Measurements from ENCODE around the gene CSPG4.
"Not testable (repeated sequence)": the region's sequence is repeated elsewhere in the genome, so short reads cannot be mapped to it uniquely, and the experiment has no call there.

CSPG4 gene

DNA sequence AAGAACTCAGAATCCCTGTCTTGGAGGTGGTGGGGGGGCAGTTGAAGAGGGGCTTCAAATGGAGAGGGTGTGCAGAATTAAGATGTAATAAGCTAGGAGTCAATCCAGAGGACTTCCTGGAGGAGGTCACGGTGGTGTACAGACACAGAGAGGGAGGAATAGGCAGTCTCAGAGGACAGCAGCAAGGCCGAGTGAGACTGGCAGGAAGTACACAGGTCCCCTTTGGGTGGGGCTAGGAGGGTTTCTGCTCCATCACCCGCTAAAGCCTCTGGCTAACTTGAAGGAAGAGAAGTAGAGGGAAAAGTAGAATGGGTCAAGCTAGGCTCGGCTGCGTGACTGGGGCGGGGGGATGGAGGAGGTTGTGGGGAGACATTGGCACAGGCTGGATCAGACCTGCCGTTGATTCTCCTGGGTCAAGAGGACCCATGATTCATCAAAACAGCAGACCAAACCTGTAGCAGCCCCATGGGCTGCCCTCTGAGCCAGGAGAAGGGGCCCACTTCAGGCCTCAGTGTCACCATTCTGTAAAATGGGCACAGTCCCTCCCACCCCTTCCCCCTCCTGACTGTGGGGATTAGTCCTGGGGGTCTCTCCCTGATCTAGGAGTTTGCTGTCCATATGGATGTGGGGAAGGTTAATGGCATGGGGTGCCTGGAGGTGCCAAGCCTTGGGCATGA lies 16.9 kb downstream of the CSPG4 start:
- no peak overlapping the region for H3K4me3 Mint-ChIP-seq
- no peaks in the 10 kb centered on the region for H3K9me3 Mint-ChIP-seq
- peak overlapping the region; percentile 47 for H3K27ac Mint-ChIP-seq
- peaks cover 14% of the 10 kb centered on the region for H3K27me3 Mint-ChIP-seq (ENCODE audit: low read depth)
- peaks cover 20% of the 10 kb centered on the region for H3K4me1 Mint-ChIP-seq (ENCODE audit: low read depth)
- H3K36me3 Mint-ChIP-seq (ENCODE audit: low read depth) = peaks cover 2% of the 10 kb centered on the region

DNA sequence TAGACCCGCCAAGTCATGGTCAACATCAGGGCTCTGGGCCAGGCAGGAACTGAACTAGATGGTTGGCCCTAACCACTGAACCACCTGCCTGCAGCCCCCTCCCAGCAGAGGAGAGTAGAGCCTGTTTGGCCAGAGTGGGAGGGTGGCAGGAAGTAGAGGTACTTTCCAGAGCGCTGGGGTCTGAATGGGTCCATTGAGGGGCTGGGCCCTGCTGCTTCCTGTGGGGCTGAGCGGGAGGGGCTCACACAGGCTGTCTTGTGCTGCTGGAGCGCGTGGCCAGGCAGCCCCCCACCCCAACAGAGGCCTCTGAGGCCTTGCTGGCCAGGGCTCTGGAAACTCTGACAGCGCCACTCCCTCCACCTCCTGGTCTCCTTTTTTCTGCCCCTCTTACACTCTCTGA lies 17.4 kb downstream of the CSPG4 start:
- peaks cover 14% of the 10 kb centered on the region for H3K27me3 Mint-ChIP-seq (ENCODE audit: low read depth)
- H3K9me3 Mint-ChIP-seq = no peaks in the 10 kb centered on the region
- H3K4me3 Mint-ChIP-seq = no peak overlapping the region
- H3K36me3 Mint-ChIP-seq (ENCODE audit: low read depth) = peaks cover 2% of the 10 kb centered on the region
- H3K27ac Mint-ChIP-seq = peak overlapping the region; percentile 77
- H3K4me1 Mint-ChIP-seq (ENCODE audit: low read depth) = peaks cover 20% of the 10 kb centered on the region

DNA sequence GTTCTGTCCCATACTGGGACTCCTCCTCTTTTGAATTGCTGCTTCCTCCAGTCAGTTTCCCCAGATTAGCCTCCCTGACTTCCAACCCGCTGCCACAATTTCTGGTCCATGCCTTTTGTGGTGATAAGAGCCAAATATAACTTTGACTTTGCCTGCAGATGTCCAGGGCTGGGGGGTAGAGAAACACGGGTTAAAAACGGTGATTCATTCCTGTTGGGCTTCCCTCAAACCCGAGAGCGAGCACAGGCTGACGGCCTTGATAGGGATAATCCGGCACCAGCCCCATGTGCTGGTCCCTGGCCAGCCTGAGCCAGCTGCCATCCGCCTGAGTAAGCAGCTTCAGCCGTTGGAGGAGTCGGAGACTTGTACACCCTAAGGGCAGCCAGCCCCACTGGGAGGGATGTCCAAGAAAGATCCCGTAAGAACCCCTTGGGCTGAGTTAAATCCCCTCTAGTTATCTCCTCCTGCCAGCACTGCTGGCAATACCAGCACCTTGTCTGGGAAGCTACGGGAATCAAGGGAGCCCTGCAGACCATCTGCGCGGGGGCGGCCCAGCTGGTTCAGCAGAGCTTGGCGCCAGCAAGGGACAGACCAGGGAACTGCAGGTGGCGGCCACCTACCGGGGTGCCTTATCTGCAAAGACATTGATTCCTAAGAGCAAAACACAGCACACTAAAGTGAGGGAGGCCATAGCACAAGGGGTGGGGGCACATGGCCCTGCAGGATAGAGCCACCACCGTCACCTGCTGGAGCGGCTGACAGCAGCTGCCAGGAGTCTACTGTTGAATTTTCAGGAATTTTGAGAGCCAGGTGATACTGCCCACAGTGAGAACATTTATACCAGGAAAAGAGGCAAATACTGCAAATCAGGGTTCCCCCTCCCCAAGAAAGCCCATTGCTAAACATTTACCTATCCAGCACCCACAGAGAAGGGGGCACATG lies 18.1 kb downstream of the CSPG4 start:
- peaks cover 20% of the 10 kb centered on the region for H3K4me1 Mint-ChIP-seq (ENCODE audit: low read depth)
- no peaks in the 10 kb centered on the region for H3K9me3 Mint-ChIP-seq
- peaks cover 14% of the 10 kb centered on the region for H3K27me3 Mint-ChIP-seq (ENCODE audit: low read depth)
- peaks cover 2% of the 10 kb centered on the region for H3K36me3 Mint-ChIP-seq (ENCODE audit: low read depth)
- H3K4me3 Mint-ChIP-seq = no peak overlapping the region
- H3K27ac Mint-ChIP-seq = peak overlapping the region; percentile 77

DNA sequence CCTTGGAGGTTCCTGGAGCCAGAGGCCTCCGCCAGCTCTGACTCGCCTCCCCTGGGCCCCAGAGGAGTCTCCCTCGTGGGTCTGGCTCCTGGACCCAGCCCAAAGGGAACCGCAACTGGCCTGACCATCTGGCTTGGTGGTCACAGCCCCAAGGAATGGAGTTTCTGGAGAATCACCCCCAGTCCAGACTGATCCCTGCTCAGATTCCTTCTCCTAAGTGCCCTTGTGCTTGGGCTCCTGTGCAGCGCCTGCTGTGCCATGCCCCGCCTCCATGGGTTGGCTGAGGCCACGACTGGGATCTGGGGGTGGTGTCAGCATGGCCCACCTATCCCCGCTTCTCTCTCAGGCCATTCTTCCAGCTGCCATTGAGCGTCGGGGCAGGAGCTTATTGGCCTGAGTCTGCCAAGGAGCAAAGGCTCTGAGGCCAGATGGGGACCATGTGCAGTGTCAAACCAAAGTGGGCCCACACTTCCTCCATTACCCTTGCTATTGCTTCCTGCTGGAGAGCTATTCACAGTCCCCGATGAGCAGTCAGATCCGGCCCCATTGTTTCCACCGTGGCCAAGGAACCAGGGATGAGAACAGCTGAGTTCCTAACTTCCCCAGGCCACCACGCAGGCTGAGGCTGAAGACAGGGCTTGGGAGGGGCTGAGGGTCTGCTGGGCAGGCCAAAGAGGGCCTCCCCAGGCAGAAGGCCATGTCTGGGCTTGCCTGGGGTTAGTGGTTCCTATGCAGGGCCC lies 19.0 kb downstream of the CSPG4 start:
- Mint-ChIP-seq H3K9me3 (no peaks in the 10 kb centered on the region), H3K4me3 (no peak overlapping the region), H3K27me3 (ENCODE audit: low read depth) (peaks cover 14% of the 10 kb centered on the region), H3K4me1 (ENCODE audit: low read depth) (peaks cover 18% of the 10 kb centered on the region), H3K27ac (no peak overlapping the region), H3K36me3 (ENCODE audit: low read depth) (peaks cover 2% of the 10 kb centered on the region)

DNA sequence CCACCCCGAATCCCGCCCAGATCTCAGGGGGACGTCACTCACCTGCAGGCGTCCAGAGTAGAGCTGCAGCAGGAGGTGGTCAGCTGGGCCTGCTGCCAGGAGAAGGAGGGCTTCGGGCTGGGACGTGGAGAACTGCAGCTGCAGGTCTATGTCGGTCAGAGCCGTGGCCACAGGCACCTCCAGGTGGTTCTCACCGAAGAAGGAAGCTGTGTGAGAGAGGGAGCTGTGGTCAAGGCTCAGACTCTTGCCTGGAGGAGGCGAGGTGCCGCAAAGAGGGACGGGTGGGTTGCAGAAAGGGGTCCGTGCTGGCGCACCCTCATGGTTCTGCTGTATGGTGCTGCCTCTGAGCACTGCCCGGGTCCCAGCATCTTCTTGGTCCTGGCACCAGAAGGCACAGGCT lies 19.6 kb downstream of the CSPG4 start:
- H3K36me3 Mint-ChIP-seq (ENCODE audit: low read depth); H3K27ac Mint-ChIP-seq; H3K4me3 Mint-ChIP-seq; H3K9me3 Mint-ChIP-seq: not testable (repeated sequence)
- Mint-ChIP-seq H3K4me1 (ENCODE audit: low read depth) (peaks cover 18% of the 10 kb centered on the region), H3K27me3 (ENCODE audit: low read depth) (peaks cover 14% of the 10 kb centered on the region)

DNA sequence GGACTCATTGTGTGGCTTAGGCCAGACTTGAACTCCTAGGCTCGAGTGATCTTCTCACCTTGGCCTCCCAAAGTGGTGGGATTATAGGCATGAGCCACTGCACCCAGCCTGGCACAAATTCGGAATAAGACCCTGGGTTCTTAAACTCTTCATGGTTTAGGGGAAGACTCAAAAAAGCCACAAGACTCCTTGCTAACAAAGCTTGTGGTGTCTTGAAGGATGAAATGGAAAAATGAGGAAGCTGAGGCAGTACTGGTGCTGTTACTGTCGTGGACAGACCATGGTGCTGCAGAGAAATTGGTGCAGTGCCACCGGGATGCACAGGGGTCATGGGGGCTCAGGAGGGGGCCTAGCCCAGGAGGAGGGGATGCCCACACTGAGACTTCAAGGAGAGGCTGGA lies 20.3 kb downstream of the CSPG4 start:
- peaks cover 14% of the 10 kb centered on the region for H3K27me3 Mint-ChIP-seq (ENCODE audit: low read depth)
- peaks cover 18% of the 10 kb centered on the region for H3K4me1 Mint-ChIP-seq (ENCODE audit: low read depth)
- H3K9me3 Mint-ChIP-seq; H3K4me3 Mint-ChIP-seq; H3K27ac Mint-ChIP-seq; H3K36me3 Mint-ChIP-seq (ENCODE audit: low read depth): not testable (repeated sequence)

DNA sequence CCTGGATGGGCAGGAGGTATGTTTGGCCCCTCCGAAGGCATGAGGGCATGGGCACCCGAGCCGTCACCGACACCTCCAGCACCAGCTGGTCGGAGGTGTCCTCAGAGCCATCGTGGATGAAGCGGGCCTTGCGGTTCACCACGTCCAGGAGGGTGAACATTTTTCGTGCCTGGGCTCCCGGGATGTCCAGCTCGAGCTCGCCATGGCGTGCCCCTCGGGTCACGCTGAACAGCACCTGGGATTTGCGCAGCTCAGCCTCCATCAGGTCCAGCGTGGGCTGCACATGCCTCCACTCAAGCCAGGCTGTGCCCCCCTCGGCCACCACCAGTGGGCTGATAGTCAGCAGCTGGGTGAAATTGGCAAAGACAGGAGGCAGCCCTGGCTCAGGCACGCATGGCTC lies 23.2 kb downstream of the CSPG4 start:
- H3K4me3 Mint-ChIP-seq; H3K27ac Mint-ChIP-seq; H3K9me3 Mint-ChIP-seq; H3K4me1 Mint-ChIP-seq (ENCODE audit: low read depth); H3K36me3 Mint-ChIP-seq (ENCODE audit: low read depth): not testable (repeated sequence)
- peaks cover 14% of the 10 kb centered on the region for H3K27me3 Mint-ChIP-seq (ENCODE audit: low read depth)

DNA sequence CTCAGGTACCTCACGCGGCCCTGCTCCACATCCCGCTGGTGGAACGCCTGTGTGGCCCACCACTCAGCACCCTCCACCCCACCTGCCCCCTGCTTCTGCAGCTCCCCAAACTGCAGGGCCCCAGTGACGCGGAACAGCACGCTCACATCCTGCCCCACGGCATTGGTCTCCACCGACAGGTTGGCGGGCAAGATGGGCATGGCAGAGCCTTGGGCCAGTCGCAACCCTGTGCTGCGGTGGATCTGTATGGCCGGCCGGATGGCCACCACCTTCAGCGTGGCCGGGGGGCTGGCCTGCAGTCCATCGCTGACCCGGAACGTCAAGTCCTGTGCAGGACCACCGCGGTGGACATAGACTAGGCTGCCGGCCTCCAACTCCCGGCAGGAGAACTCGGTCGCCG lies 23.8 kb downstream of the CSPG4 start:
- Mint-ChIP-seq H3K4me3 (no peak overlapping the region), H3K9me3 (no peaks in the 10 kb centered on the region), H3K27me3 (ENCODE audit: low read depth) (peaks cover 11% of the 10 kb centered on the region), H3K27ac (no peak overlapping the region), H3K4me1 (ENCODE audit: low read depth) (peaks cover 5% of the 10 kb centered on the region), H3K36me3 (ENCODE audit: low read depth) (no peaks in the 10 kb centered on the region)

DNA sequence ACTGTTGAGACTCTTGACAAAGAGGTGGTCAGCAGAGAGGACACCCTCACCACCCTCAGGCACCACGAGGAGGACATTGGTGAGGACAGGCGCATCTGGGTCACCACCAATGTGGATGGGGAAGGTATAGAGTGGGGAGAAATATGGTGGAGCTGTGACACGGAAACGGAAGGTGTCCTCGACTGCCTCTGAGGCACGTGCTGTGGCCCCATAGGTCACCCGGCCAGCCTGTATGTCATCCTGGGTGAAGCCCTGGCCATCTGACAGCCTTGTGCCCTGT lies 24.4 kb downstream of the CSPG4 start:
- Mint-ChIP-seq H3K27me3 (ENCODE audit: low read depth) (peaks cover 8% of the 10 kb centered on the region), H3K4me3 (no peak overlapping the region), H3K27ac (no peak overlapping the region), H3K36me3 (ENCODE audit: low read depth) (no peaks in the 10 kb centered on the region), H3K9me3 (no peaks in the 10 kb centered on the region), H3K4me1 (ENCODE audit: low read depth) (peaks cover 5% of the 10 kb centered on the region)

DNA sequence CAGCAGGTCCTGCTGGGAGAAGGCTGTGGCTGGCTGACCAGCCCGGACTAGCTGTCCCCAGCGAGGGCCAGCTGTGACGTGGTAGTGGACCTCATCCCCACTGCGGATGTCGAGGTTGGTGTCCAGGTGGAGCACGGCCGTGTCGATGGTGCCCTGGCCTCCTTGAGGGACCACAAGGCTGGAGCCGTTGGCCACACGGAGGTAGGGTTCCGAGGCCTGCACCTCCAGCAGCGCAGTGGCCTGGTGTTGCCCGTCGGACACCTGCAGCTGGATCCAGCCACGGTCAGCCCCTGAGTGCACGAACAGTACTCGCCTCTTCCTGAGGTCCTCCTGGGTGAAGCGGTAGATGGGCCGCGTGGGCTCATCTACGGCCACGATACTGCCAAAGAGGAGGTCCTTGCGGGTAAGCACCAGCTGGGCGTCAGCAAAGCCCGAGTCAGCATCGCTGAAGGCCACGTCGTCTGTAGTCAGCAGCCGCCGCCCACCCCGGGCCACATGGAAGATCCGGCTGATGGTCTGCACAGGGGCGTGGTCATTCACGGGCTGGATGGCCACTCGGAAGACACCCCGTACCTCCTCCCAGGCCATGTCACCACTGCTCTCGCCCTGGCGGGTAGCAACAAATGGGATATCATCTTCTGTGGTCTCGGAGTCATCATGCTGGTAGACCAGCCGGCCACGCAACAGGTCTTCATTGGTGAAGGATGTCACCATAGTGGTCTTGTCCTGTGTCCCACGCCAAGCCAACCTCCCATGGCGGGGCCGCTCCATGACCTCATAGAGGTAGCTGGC lies 25.0 kb downstream of the CSPG4 start:
- H3K27ac Mint-ChIP-seq = no peak overlapping the region
- no peaks in the 10 kb centered on the region for H3K36me3 Mint-ChIP-seq (ENCODE audit: low read depth)
- H3K9me3 Mint-ChIP-seq = no peaks in the 10 kb centered on the region
- H3K4me1 Mint-ChIP-seq (ENCODE audit: low read depth) = peaks cover 5% of the 10 kb centered on the region
- H3K4me3 Mint-ChIP-seq = no peak overlapping the region
- peaks cover 6% of the 10 kb centered on the region for H3K27me3 Mint-ChIP-seq (ENCODE audit: low read depth)

DNA sequence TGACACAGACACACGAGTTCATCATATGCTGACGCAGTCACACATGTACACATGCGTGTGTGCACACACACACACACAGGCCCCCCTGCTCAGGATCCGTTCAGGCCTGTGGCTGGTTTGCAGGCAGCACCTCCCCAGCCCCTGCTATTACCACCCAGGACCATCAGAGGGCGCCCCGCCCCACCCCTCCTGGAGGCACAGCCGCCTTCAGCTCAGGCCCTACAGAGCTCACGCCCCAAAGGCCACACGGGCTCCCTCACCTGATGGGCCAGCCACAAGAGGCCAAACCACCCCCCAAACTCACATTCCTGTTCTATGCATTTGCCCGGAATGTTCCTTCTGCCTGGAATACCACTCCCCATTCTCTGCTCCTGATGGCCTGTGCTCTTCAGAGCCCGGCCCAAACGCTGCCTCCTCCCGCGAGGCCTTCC lies 26.4 kb downstream of the CSPG4 start:
- not testable (repeated sequence) for H3K36me3 Mint-ChIP-seq (ENCODE audit: low read depth); H3K4me1 Mint-ChIP-seq (ENCODE audit: low read depth); H3K9me3 Mint-ChIP-seq; H3K27ac Mint-ChIP-seq; H3K27me3 Mint-ChIP-seq (ENCODE audit: low read depth); H3K4me3 Mint-ChIP-seq

DNA sequence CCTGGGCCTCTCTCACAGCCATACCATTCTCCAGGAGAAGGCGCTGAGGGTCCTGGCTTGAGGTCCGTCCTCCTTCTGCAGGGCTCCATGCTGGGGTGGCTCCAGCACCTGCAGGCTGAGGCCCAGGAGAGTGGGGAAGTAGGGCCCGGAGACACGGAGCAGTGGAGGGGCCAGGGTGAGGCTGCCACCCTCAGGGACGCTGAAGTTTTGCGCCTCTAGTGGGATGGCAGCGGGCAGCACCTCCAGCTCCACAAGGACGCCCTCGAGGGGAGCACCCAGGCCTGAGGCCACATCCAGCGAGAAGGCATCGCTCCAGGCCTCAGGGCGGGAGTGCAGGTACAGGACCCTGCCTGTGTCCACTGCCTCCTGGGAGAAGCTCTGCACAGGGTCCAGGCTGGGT lies 27.5 kb downstream of the CSPG4 start:
- Mint-ChIP-seq H3K36me3 (ENCODE audit: low read depth) (no peaks in the 10 kb centered on the region), H3K27ac (no peak overlapping the region), H3K4me1 (ENCODE audit: low read depth) (no peaks in the 10 kb centered on the region), H3K4me3 (no peak overlapping the region), H3K9me3 (no peaks in the 10 kb centered on the region), H3K27me3 (ENCODE audit: low read depth) (no peaks in the 10 kb centered on the region)

DNA sequence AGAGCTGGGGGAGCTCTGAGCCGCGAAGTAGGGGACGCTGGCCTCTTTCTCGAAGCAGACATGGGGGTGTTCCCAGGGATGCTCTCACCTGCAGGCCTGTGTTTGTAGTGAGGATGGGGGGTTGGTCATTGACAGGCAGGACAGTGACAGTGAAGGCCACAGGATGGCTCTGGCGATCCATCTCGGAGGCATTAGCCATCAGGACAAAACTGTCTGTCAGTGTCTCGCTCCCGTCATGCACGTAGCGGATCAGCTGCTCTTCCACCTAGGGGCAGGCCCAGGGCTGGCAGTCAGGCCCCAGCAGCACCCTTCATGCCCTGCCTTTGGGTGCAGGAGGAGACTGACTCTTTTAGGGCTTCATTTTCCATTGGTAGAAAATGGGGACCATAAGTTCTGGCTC lies 28.0 kb downstream of the CSPG4 start:
- H3K9me3 Mint-ChIP-seq = no peaks in the 10 kb centered on the region

DNA sequence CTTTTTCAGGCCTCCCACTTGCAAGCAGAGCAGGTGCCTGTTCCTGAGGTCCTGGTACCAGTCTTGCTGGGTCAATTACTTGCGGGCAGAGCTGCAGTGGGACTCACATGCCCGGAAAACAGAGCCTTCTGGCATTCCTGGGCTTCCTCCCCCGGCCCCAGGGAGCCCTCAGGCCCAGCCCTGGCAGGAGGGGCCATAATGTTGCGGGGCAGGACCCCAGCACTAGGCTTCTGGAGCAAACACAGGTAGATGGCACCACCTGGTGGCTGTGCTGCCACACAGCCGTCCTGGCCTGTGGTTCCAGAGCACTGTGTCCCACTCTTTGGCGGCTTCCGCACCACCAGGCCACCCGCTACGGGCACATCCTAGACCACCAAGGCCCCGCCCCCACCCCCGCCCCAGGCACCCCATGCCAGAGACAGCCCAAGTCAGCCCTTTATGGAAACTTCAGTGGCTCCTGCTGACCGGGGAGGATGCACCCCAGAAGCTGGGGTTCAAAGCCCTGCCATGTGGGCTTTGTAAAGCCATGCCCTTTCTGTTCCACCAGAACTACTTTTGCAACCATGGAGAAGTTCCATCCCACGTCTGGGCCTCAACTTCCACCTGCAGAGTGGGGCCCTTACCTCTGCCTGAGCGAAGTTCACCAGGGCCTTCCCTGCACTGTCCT lies 28.9 kb downstream of the CSPG4 start:
- H3K27ac Mint-ChIP-seq = not testable (repeated sequence)

More for the DNA sequence above, 28.0 kb downstream of the CSPG4 start:
- Mint-ChIP-seq H3K27ac (no peak overlapping the region), H3K27me3 (ENCODE audit: low read depth) (no peaks in the 10 kb centered on the region), H3K36me3 (ENCODE audit: low read depth) (no peaks in the 10 kb centered on the region), H3K4me1 (ENCODE audit: low read depth) (no peaks in the 10 kb centered on the region), H3K4me3 (no peak overlapping the region)

More for the DNA sequence above, 28.9 kb downstream of the CSPG4 start:
- not testable (repeated sequence) for H3K36me3 Mint-ChIP-seq (ENCODE audit: low read depth); H3K27me3 Mint-ChIP-seq (ENCODE audit: low read depth); H3K4me1 Mint-ChIP-seq (ENCODE audit: low read depth); H3K9me3 Mint-ChIP-seq; H3K4me3 Mint-ChIP-seq

All from T-helper 1 cell treated with Interleukin-12 subunit alpha and Interleukin-12 subunit beta and Interleukin-4 antibody, amounts not matched to agents 30 μg/mL and 1 μg/mL, for 36 hours (primary cell).